NCI-H2171 (cell line): Measurements from ENCODE around the gene PLOD1.
"Not testable (repeated sequence)": the region's sequence is repeated elsewhere in the genome, so short reads cannot be mapped to it uniquely, and the experiment has no call there.

Source experiments
- DNase-seq: peaks from one replicate; lab custom pipeline; 2025; lab: John Stamatoyannopoulos, UW

Gene PLOD1

GRCh38 chr1:11934302-11935056, at the start of gene PLOD1:
TSS of gene PLOD1 (plus strand) at chr1:11934717. CDS start at chr1:11934780, 63 bp downstream.
- peak; percentile 54 for DNase-seq

- peak; percentile 40 for DNase-seq
Observed at GRCh38 chr1:11885916-11886315, 48.6 kb upstream of the PLOD1 start.

GRCh38 chr1:11886986-11887665, 47.4 kb upstream of the PLOD1 start:
- peak; percentile 29 for DNase-seq

GRCh38 chr1:11887666-11888007, 46.9 kb upstream of the PLOD1 start:
- DNase-seq: no peak

- DNase-seq: no peak
Observed at GRCh38 chr1:11888206-11888876, 46.2 kb upstream of the PLOD1 start.

- DNase-seq: no peak
Observed at GRCh38 chr1:11888877-11889208, 45.7 kb upstream of the PLOD1 start.

GRCh38 chr1:11891433-11892186, 42.9 kb upstream of the PLOD1 start:
- DNase-seq: no peak

GRCh38 chr1:11893907-11894251, 40.6 kb upstream of the PLOD1 start:
- DNase-seq: peak; percentile 23

- DNase-seq: not testable (repeated sequence)
Observed at GRCh38 chr1:11894501-11894900, 40.0 kb upstream of the PLOD1 start.

- DNase-seq: no peak
Observed at GRCh38 chr1:11898086-11898785, 36.3 kb upstream of the PLOD1 start.

- DNase-seq: no peak
Observed at GRCh38 chr1:11898831-11899467, 35.6 kb upstream of the PLOD1 start.

GRCh38 chr1:11901446-11901845, 33.1 kb upstream of the PLOD1 start:
- not testable (repeated sequence) for DNase-seq

- DNase-seq: no peak
Observed at GRCh38 chr1:11903210-11903609, 31.3 kb upstream of the PLOD1 start.

GRCh38 chr1:11904156-11904555, 30.4 kb upstream of the PLOD1 start:
- not testable (repeated sequence) for DNase-seq

- no peak for DNase-seq
Observed at GRCh38 chr1:11904978-11905377, 29.5 kb upstream of the PLOD1 start.

- DNase-seq: no peak
Observed at GRCh38 chr1:11906870-11907269, 27.6 kb upstream of the PLOD1 start.

- DNase-seq: peak; percentile 91
Observed at GRCh38 chr1:11907275-11908094, 27.0 kb upstream of the PLOD1 start.

- DNase-seq: peak; percentile 87
Observed at GRCh38 chr1:11908095-11908675, 26.3 kb upstream of the PLOD1 start.

- not testable (repeated sequence) for DNase-seq
Observed at GRCh38 chr1:11910914-11911228, 23.6 kb upstream of the PLOD1 start.

- no peak for DNase-seq
Observed at GRCh38 chr1:11912000-11912399, 22.5 kb upstream of the PLOD1 start.
